GM12872 (cell line): ENCODE data around the gene COL5A1.

ENCODE experiments used
- CTCF ChIP-seq: IDR thresholded peaks from 3 replicates; pipeline ENCODE4 v1.5.1; 2011; ENCODE audit warnings: low read depth, mild to moderate bottlenecking, low read length, moderate library complexity; ENCODE audit not compliant: insufficient read depth

COL5A1 gene

GRCh38 chr9:134847138-134847537, 205.5 kb downstream of the COL5A1 start:
- TF ChIP-seq CTCF, result no peak

- no peak for TF ChIP-seq CTCF
Observed at GRCh38 chr9:134847752-134848432, 206.3 kb downstream of the COL5A1 start.

- TF ChIP-seq CTCF, result no peak
Observed at GRCh38 chr9:134848504-134848903, 206.9 kb downstream of the COL5A1 start.

GRCh38 chr9:134850611-134851010, 209.0 kb downstream of the COL5A1 start:
- TF ChIP-seq CTCF, result no peak

GRCh38 chr9:134851020-134851419, 209.4 kb downstream of the COL5A1 start:
- no peak for TF ChIP-seq CTCF

GRCh38 chr9:134852906-134853654, 211.5 kb downstream of the COL5A1 start:
- TF ChIP-seq CTCF, result no peak

- no peak for TF ChIP-seq CTCF
Observed at GRCh38 chr9:134853893-134854292, 212.3 kb downstream of the COL5A1 start.
